Activated CD4-positive, alpha-beta T cell treated with anti-CD3 and anti-CD28 coated beads for 4 hours (primary cell): ENCODE results near the gene NEAT1.
"Not testable (repeated sequence)": the region's sequence is repeated elsewhere in the genome, so short reads cannot be mapped to it uniquely, and the experiment has no call there.

Experiments used
- DNase-seq, 2 donors: peaks; one replicate each; pipeline ENCODE4 v3.0.0-alpha.2; 2020

The NEAT1 gene

GRCh38 chr11:65411681-65412070 is 10.9 kb upstream of the NEAT1 start:
- DNase-seq, result no peak

GRCh38 chr11:65412271-65413076 is 10.1 kb upstream of the NEAT1 start:
- DNase-seq, result no peak

GRCh38 chr11:65413077-65413664 is 9.4 kb upstream of the NEAT1 start:
- not testable (repeated sequence) for DNase-seq

- DNase-seq, result no peak
These were observed 7.7 kb upstream of the NEAT1 start for GRCh38 chr11:65414776-65415498.

- no peak for DNase-seq
These were observed 6.9 kb upstream of the NEAT1 start for GRCh38 chr11:65415499-65416340.

- DNase-seq, result peak; percentile 88 to 92
These were observed 6.2 kb upstream of the NEAT1 start for GRCh38 chr11:65416341-65416824.

- peak in 1 of 2 donors; percentile 29 for DNase-seq
These were observed 5.5 kb upstream of the NEAT1 start for GRCh38 chr11:65416841-65417701.

GRCh38 chr11:65417702-65418430 is 4.7 kb upstream of the NEAT1 start:
- DNase-seq, result peak in 1 of 2 donors; percentile 19

GRCh38 chr11:65418431-65418680 is 4.2 kb upstream of the NEAT1 start:
- DNase-seq, result no peak

GRCh38 chr11:65418681-65419459 is 3.7 kb upstream of the NEAT1 start:
- DNase-seq, result peak; percentile 52 to 71

GRCh38 chr11:65419460-65419771 is 3.2 kb upstream of the NEAT1 start:
- DNase-seq, result no peak

GRCh38 chr11:65419772-65420481 is 2.7 kb upstream of the NEAT1 start:
- peak; percentile 51 to 60 for DNase-seq

- DNase-seq, result no peak
These were observed 2.1 kb upstream of the NEAT1 start for GRCh38 chr11:65420506-65420905.

- DNase-seq, result peak; percentile 88
These were observed 1.4 kb upstream of the NEAT1 start for GRCh38 chr11:65420979-65421793.

- DNase-seq, result peak; percentile 90 to 94
These were observed 585 bp upstream of the NEAT1 start for GRCh38 chr11:65421794-65422632.

- peak in 1 of 2 donors; percentile 34 for DNase-seq
These were observed 1.1 kb downstream of the NEAT1 start for GRCh38 chr11:65423516-65424204.
